NT2/D1 (cell line): ENCODE measurements around the gene INVS.

Experiments used
- DNase-seq: peaks from one replicate; pipeline ENCODE4 v3.0.0-alpha.2; 2011; ENCODE audit warnings: low read depth, low spot score
- H3K27me3 ChIP-seq: 2 replicates; pipeline ENCODE4 v1.6.0; 2011; ENCODE audit warnings: mild to moderate bottlenecking; ENCODE audit not compliant: insufficient read length, insufficient read depth
- H3K36me3 ChIP-seq: 2 replicates; pipeline ENCODE4 v1.6.1; 2011; ENCODE audit warnings: mild to moderate bottlenecking, low read length, mixed read lengths; ENCODE audit not compliant: insufficient read depth, insufficient read length
- H3K4me1 ChIP-seq: 2 replicates; pipeline ENCODE4 v1.5.1; 2011; ENCODE audit not compliant: insufficient read depth, insufficient read length
- H3K4me3 ChIP-seq: 2 replicates; pipeline ENCODE4 v1.5.1; 2011; ENCODE audit warnings: low read depth; ENCODE audit not compliant: insufficient read length
- H3K9ac ChIP-seq: 2 replicates; pipeline ENCODE4 v1.6.0; 2011; ENCODE audit warnings: low read depth; ENCODE audit not compliant: insufficient read length
- H3K9me3 ChIP-seq: 2 replicates; pipeline ENCODE4 v1.5.1; 2011; ENCODE audit warnings: mild to moderate bottlenecking, low read length; ENCODE audit not compliant: insufficient read depth
- SUZ12 ChIP-seq: IDR thresholded peaks from 2 replicates; pipeline ENCODE4 v1.6.1; 2011; ENCODE audit not compliant: insufficient read length, insufficient read depth; ENCODE audit errors: extremely low read depth
- YY1 ChIP-seq: IDR thresholded peaks from 2 replicates; pipeline ENCODE4 v1.6.1; 2011; ENCODE audit not compliant: insufficient read length, insufficient read depth
- ZNF274 ChIP-seq: IDR thresholded peaks from 2 replicates; pipeline ENCODE4 v1.6.1; 2011; ENCODE audit warnings: mild to moderate bottlenecking, low read depth, low read length

Gene INVS

DNA sequence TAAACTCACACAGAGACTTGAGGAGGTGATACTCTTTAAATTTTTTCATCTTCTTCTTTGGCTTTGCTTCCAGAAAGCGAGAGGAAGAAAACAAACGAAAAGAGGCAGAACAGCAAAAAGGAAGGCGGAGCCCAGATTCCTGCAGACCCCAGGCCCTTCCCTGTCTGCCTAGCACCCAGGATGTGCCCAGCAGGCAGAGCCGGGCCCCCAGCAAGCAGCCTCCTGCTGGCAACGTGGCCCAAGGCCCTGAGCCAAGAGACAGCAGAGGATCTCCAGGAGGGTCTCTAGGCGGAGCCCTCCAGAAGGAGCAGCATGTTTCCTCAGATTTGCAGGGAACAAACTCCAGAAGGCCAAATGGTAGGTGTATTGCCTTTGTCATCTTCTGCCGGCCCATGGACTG lies 185.2 kb downstream of the INVS start:
- peaks cover 28% of the 10 kb centered on the region for H3K36me3 ChIP-seq
- TF ChIP-seq SUZ12 (no peak), YY1 (no peak), ZNF274 (no peak)
- H3K9me3 ChIP-seq, result peaks cover 15% of the 10 kb centered on the region; the same call in 1 of the 2 replicates
- H3K9ac ChIP-seq, result no peak overlapping the region
- no peaks in the 10 kb centered on the region for H3K27me3 ChIP-seq
- H3K4me3 ChIP-seq, result no peak overlapping the region
- no peaks in the 10 kb centered on the region for H3K4me1 ChIP-seq
- no peak for DNase-seq

- Histone ChIP-seq H3K36me3 (peaks cover 33% of the 10 kb centered on the region), H3K9me3 (peaks cover 15% of the 10 kb centered on the region; the same call in 1 of the 2 replicates), H3K4me1 (no peaks in the 10 kb centered on the region), H3K4me3 (no peak overlapping the region), H3K9ac (no peak overlapping the region), H3K27me3 (no peaks in the 10 kb centered on the region)
- no peak for DNase-seq
- TF ChIP-seq YY1 (no peak), SUZ12 (no peak), ZNF274 (no peak)
Observed at GRCh38 chr9:100285080-100285479, 186.0 kb downstream of the INVS start.

- no peak for TF ChIP-seq YY1
- TF ChIP-seq ZNF274, result no peak
- no peak for TF ChIP-seq SUZ12
- Histone ChIP-seq H3K4me1 (no peaks in the 10 kb centered on the region), H3K9ac (no peak overlapping the region), H3K36me3 (peaks cover 33% of the 10 kb centered on the region), H3K9me3 (peaks cover 15% of the 10 kb centered on the region; the same call in 1 of the 2 replicates), H3K4me3 (no peak overlapping the region), H3K27me3 (no peaks in the 10 kb centered on the region)
- no peak for DNase-seq
Observed at GRCh38 chr9:100285601-100286000, 186.6 kb downstream of the INVS start.

- no peak for DNase-seq
- TF ChIP-seq ZNF274 (no peak), YY1 (no peak), SUZ12 (no peak)
- Histone ChIP-seq H3K36me3 (peaks cover 35% of the 10 kb centered on the region), H3K4me3 (no peak overlapping the region), H3K27me3 (no peaks in the 10 kb centered on the region), H3K9ac (no peak overlapping the region), H3K4me1 (no peaks in the 10 kb centered on the region), H3K9me3 (peaks cover 15% of the 10 kb centered on the region; the same call in 1 of the 2 replicates)
Observed at GRCh38 chr9:100286257-100286656, 187.2 kb downstream of the INVS start.

GRCh38 chr9:100287186-100287585 lies 188.1 kb downstream of the INVS start:
- Histone ChIP-seq H3K4me3 (no peak overlapping the region), H3K27me3 (no peaks in the 10 kb centered on the region), H3K4me1 (no peaks in the 10 kb centered on the region), H3K36me3 (peaks cover 42% of the 10 kb centered on the region), H3K9ac (no peak overlapping the region), H3K9me3 (peaks cover 15% of the 10 kb centered on the region; the same call in 1 of the 2 replicates)
- no peak for TF ChIP-seq SUZ12
- no peak for TF ChIP-seq ZNF274
- TF ChIP-seq YY1, result no peak
- DNase-seq, result no peak

DNA sequence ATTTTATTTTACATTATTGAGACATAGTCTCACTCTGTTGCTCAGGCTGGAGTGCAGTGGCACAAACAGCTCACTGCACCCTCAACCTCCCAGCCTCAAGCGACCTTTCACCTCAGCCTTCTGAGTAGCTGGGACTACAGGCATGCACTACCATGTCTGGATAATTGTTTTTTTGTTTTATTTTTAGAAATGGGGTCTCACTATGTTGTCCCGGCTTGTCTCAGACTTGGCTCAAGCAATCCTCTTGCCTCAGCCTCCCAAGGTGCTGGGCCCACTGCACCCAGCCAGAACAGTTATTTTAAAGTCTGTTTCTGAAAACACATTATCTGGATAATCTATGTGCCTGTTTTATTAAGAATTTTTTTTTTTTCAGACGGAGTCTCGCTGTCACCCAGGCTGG lies 191.7 kb downstream of the INVS start:
- TF ChIP-seq YY1 (no peak), SUZ12 (no peak), ZNF274 (no peak)
- no peak overlapping the region for H3K4me3 ChIP-seq
- no peaks in the 10 kb centered on the region for H3K4me1 ChIP-seq
- H3K9me3 ChIP-seq, result peaks cover 8% of the 10 kb centered on the region; the same call in 1 of the 2 replicates
- H3K9ac ChIP-seq, result no peak overlapping the region
- no peaks in the 10 kb centered on the region for H3K27me3 ChIP-seq
- peaks cover 61% of the 10 kb centered on the region for H3K36me3 ChIP-seq
- no peak for DNase-seq

GRCh38 chr9:100292414-100292813 lies 193.4 kb downstream of the INVS start:
- Histone ChIP-seq H3K4me3 (no peak overlapping the region), H3K36me3 (peaks cover 73% of the 10 kb centered on the region), H3K4me1 (no peaks in the 10 kb centered on the region), H3K9ac (no peak overlapping the region), H3K9me3 (peaks cover 4% of the 10 kb centered on the region; the same call in 1 of the 2 replicates), H3K27me3 (no peaks in the 10 kb centered on the region)
- DNase-seq, result no peak
- TF ChIP-seq ZNF274 (no peak), YY1 (no peak), SUZ12 (no peak)

DNA sequence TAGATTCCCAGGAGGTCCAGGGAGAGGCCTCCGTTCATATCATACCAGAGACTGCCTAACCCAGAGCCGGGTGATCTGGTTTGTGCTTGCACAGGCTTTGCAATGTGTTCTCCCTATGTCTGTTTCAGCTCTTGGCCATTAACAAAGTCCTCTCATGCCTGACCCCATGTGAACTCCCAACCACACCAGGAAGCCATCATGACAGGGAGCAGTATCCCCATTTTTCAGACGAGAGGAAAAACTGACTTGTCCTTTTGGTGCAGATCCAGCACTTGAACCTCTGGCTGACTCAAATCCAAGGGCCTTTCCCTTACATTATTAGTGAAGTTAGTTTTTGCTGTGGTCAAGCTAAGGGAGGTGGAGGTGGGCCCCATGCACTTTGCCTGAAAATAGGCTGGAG lies 195.3 kb downstream of the INVS start:
- no peak for DNase-seq

More for the DNA sequence above, 195.3 kb downstream of the INVS start:
- Histone ChIP-seq H3K27me3 (no peaks in the 10 kb centered on the region), H3K9me3 (no peaks in the 10 kb centered on the region), H3K4me1 (no peaks in the 10 kb centered on the region), H3K4me3 (no peak overlapping the region), H3K36me3 (peaks cover 80% of the 10 kb centered on the region), H3K9ac (no peak overlapping the region)
- TF ChIP-seq YY1 (no peak), SUZ12 (no peak), ZNF274 (no peak)
